ENCODE results near the gene PSD4. TPM values are rescaled to one million over a fixed set of nuclear protein-coding genes. Genes with fewer than 3 reads are reported as not detected.

The PSD4 gene
- total RNA-seq, 1 donor from 2014 or later, result 27.1 TPM

- Mint-ChIP-seq H3K27me3 (peaks cover 43% of the 10 kb centered on the region), H3K9me3 (ENCODE audit: low read depth) (no peaks in the 10 kb centered on the region), H3K4me1 (ENCODE audit: low read depth) (no peaks in the 10 kb centered on the region), H3K4me3 (ENCODE audit: low read depth) (no peak overlapping the region), H3K27ac (no peak overlapping the region), H3K36me3 (ENCODE audit: insufficient read depth) (no peaks in the 10 kb centered on the region)
- TF ChIP-seq CTCF (IDR thresholded peaks at IDR 0.05; ENCODE audit: unreplicated experiment), result no peak
- no peak for DNase-seq (ENCODE audit: low spot score, unreplicated experiment)
Measured at GRCh38 chr2:113252047-113252590, 78.3 kb downstream of the PSD4 start.

GRCh38 chr2:113253453-113253852, 79.7 kb downstream of the PSD4 start:
- no peak for TF ChIP-seq CTCF (IDR thresholded peaks at IDR 0.05; ENCODE audit: unreplicated experiment)
- Mint-ChIP-seq H3K27me3 (peaks cover 53% of the 10 kb centered on the region), H3K9me3 (ENCODE audit: low read depth) (no peaks in the 10 kb centered on the region), H3K27ac (no peak overlapping the region), H3K4me1 (ENCODE audit: low read depth) (no peaks in the 10 kb centered on the region), H3K4me3 (ENCODE audit: low read depth) (no peak overlapping the region), H3K36me3 (ENCODE audit: insufficient read depth) (no peaks in the 10 kb centered on the region)
- DNase-seq (ENCODE audit: low spot score, unreplicated experiment), result no peak

- H3K4me3 Mint-ChIP-seq (ENCODE audit: low read depth), result no peak overlapping the region
- no peaks in the 10 kb centered on the region for H3K4me1 Mint-ChIP-seq (ENCODE audit: low read depth)
Measured at GRCh38 chr2:113255140-113256070, 81.6 kb downstream of the PSD4 start.

GRCh38 chr2:113257516-113258264, 83.9 kb downstream of the PSD4 start:
- Mint-ChIP-seq H3K36me3 (ENCODE audit: insufficient read depth) (no peaks in the 10 kb centered on the region), H3K27me3 (peaks cover 77% of the 10 kb centered on the region), H3K9me3 (ENCODE audit: low read depth) (no peaks in the 10 kb centered on the region), H3K4me1 (ENCODE audit: low read depth) (no peaks in the 10 kb centered on the region), H3K27ac (no peak overlapping the region), H3K4me3 (ENCODE audit: low read depth) (no peak overlapping the region)
- no peak for DNase-seq (ENCODE audit: low spot score, unreplicated experiment)
- TF ChIP-seq CTCF (IDR thresholded peaks at IDR 0.05; ENCODE audit: unreplicated experiment), result no peak

More at GRCh38 chr2:113255140-113256070, 81.6 kb downstream of the PSD4 start:
- Mint-ChIP-seq H3K9me3 (ENCODE audit: low read depth) (no peaks in the 10 kb centered on the region), H3K36me3 (ENCODE audit: insufficient read depth) (no peaks in the 10 kb centered on the region), H3K27me3 (peaks cover 66% of the 10 kb centered on the region), H3K27ac (no peak overlapping the region)
- no peak for DNase-seq (ENCODE audit: low spot score, unreplicated experiment)
- TF ChIP-seq CTCF (IDR thresholded peaks at IDR 0.05; ENCODE audit: unreplicated experiment), result no peak

GRCh38 chr2:113258471-113259147, 84.8 kb downstream of the PSD4 start:
- no peak for TF ChIP-seq CTCF (IDR thresholded peaks at IDR 0.05; ENCODE audit: unreplicated experiment)
- H3K27ac Mint-ChIP-seq, result no peak overlapping the region

More at GRCh38 chr2:113258471-113259147, 84.8 kb downstream of the PSD4 start:
- H3K27me3 Mint-ChIP-seq, result peaks cover 77% of the 10 kb centered on the region
- H3K4me1 Mint-ChIP-seq (ENCODE audit: low read depth), result no peaks in the 10 kb centered on the region
- H3K9me3 Mint-ChIP-seq (ENCODE audit: low read depth), result no peaks in the 10 kb centered on the region
- no peaks in the 10 kb centered on the region for H3K36me3 Mint-ChIP-seq (ENCODE audit: insufficient read depth)
- H3K4me3 Mint-ChIP-seq (ENCODE audit: low read depth), result no peak overlapping the region
- no peak for DNase-seq (ENCODE audit: low spot score, unreplicated experiment)
